Vagina (tissue), 2 donors: ENCODE measurements around the gene EML6. TPM values are rescaled to one million over a fixed set of nuclear protein-coding genes. Genes with fewer than 3 reads are reported as not detected.

ENCODE experiments used
- DNase-seq, 2 donors: peaks; one replicate each; pipeline ENCODE4 v3.0.0-alpha.2; 2017; ENCODE audit errors: extremely low spot score in 2 of 2
- H3K27ac ChIP-seq: fragments of 200-600 bp; sonication (generic); one replicate; pipeline ENCODE4 v1.5.1; 2019
- H3K27me3 ChIP-seq: fragments of 200-600 bp; sonication (generic); one replicate; pipeline ENCODE4 v1.5.1; 2019
- H3K36me3 ChIP-seq, 2 donors: fragments of 200-600 bp; sonication (generic); one replicate each; pipeline ENCODE4 v1.5.1; 2017 to 2019
- H3K4me1 ChIP-seq: fragments of 200-600 bp; sonication (generic); one replicate; pipeline ENCODE4 v1.5.1; 2019
- H3K4me3 ChIP-seq, 2 donors: fragments of 200-600 bp; sonication (generic); 1 replicate in 1 of 2; 2 replicates in 1 of 2; pipeline ENCODE4 v1.5.1; 2016 to 2019
- H3K9me3 ChIP-seq: fragments of 200-600 bp; sonication (generic); one replicate; pipeline ENCODE4 v1.5.1; 2019
- CTCF ChIP-seq, 3 experiments: fragments of 450-650 bp in 2 of 3; fragments of 200-600 bp in 1 of 3; sonication (generic) in 1 of 3; IDR thresholded peaks; one replicate each; pipeline ENCODE4 v1.5.1; 2017 to 2019; ENCODE audit warnings: antibody characterized with exemption in 3 of 3, mild to moderate bottlenecking in 2 of 3, moderate library complexity in 2 of 3
- POLR2A ChIP-seq, 2 donors: fragments of 450-650 bp; IDR thresholded peaks; one replicate each; pipeline ENCODE4 v1.6.1; 2017; ENCODE audit warnings: antibody characterized with exemption in 2 of 2, mild to moderate bottlenecking in 2 of 2, moderate library complexity in 2 of 2
- POLR2AphosphoS5 ChIP-seq, 2 donors: sonication (generic); formaldehyde crosslinking; IDR thresholded peaks; one replicate each; pipeline ENCODE4 v1.9.0; 2017; ENCODE audit warnings: antibody characterized with exemption in 2 of 2, mild to moderate bottlenecking in 2 of 2, low read depth in 1 of 2; ENCODE audit not compliant: insufficient read depth in 1 of 2
- intact Hi-C: fragments of 100-400 bp; cut with DNase I; formaldehyde crosslinking; loops from one replicate; pipeline ENCODE4 v1.15.1; 2023
- total RNA-seq: library from RNA; depleted of rRNA; stranded (reverse); fragments of >200 nt; gene quantifications from one replicate; pipeline ENCODE4 v1.2.3, GENCODE V29; 2016

The EML6 gene
- total RNA-seq, 1 donor from 2014 or later: 1.7 TPM

- TF ChIP-seq POLR2A (IDR thresholded peaks at IDR 0.05): no peak
- no peak for TF ChIP-seq CTCF (IDR thresholded peaks at IDR 0.05)
- TF ChIP-seq POLR2AphosphoS5 (IDR thresholded peaks at IDR 0.05; ENCODE audit: insufficient read depth in 1 of 2, low read depth in 1 of 2): no peak
- no peak overlapping the region for H3K4me3 ChIP-seq
- H3K27ac ChIP-seq: no peak overlapping the region
- no peak for DNase-seq
- H3K9me3 ChIP-seq: no peaks in the 10 kb centered on the region
- intact Hi-C loops: no loop called here
- no peaks in the 10 kb centered on the region for H3K27me3 ChIP-seq
- H3K36me3 ChIP-seq: no peaks in the 10 kb centered on the region
- no peaks in the 10 kb centered on the region for H3K4me1 ChIP-seq
These were observed 34.0 kb downstream of the EML6 start for GRCh38 chr2:54757500-54757899.

GRCh38 chr2:54758951-54759350 is 35.5 kb downstream of the EML6 start:
- H3K27ac ChIP-seq: no peak overlapping the region
- TF ChIP-seq POLR2A (IDR thresholded peaks at IDR 0.05): no peak
- no peak for TF ChIP-seq CTCF (IDR thresholded peaks at IDR 0.05)
- no peak for TF ChIP-seq POLR2AphosphoS5 (IDR thresholded peaks at IDR 0.05; ENCODE audit: insufficient read depth in 1 of 2, low read depth in 1 of 2)
- no peaks in the 10 kb centered on the region for H3K4me1 ChIP-seq
- intact Hi-C loops: no loop called here
- DNase-seq: no peak
- no peaks in the 10 kb centered on the region for H3K36me3 ChIP-seq
- no peak overlapping the region for H3K4me3 ChIP-seq
- H3K27me3 ChIP-seq: no peaks in the 10 kb centered on the region
- H3K9me3 ChIP-seq: no peaks in the 10 kb centered on the region

GRCh38 chr2:54760310-54760709 is 36.8 kb downstream of the EML6 start:
- no peak for DNase-seq
- TF ChIP-seq CTCF (IDR thresholded peaks at IDR 0.05): no peak
- TF ChIP-seq POLR2A (IDR thresholded peaks at IDR 0.05): no peak
- TF ChIP-seq POLR2AphosphoS5 (IDR thresholded peaks at IDR 0.05; ENCODE audit: insufficient read depth in 1 of 2, low read depth in 1 of 2): no peak
- Histone ChIP-seq H3K9me3 (no peaks in the 10 kb centered on the region), H3K27ac (no peak overlapping the region), H3K36me3 (no peaks in the 10 kb centered on the region), H3K27me3 (no peaks in the 10 kb centered on the region), H3K4me1 (no peaks in the 10 kb centered on the region), H3K4me3 (no peak overlapping the region)
- intact Hi-C loops: no loop called here

- Histone ChIP-seq H3K9me3 (no peaks in the 10 kb centered on the region), H3K27ac (no peak overlapping the region), H3K4me1 (no peaks in the 10 kb centered on the region), H3K4me3 (no peak overlapping the region), H3K27me3 (no peaks in the 10 kb centered on the region), H3K36me3 (no peaks in the 10 kb centered on the region)
- no peak for DNase-seq
- TF ChIP-seq POLR2A (IDR thresholded peaks at IDR 0.05) (no peak), CTCF (IDR thresholded peaks at IDR 0.05) (no peak), POLR2AphosphoS5 (IDR thresholded peaks at IDR 0.05; ENCODE audit: insufficient read depth in 1 of 2, low read depth in 1 of 2) (no peak)
- intact Hi-C loops: no loop called here
These were observed 40.3 kb downstream of the EML6 start for GRCh38 chr2:54763636-54764291.

GRCh38 chr2:54767921-54768320 is 44.5 kb downstream of the EML6 start:
- no peaks in the 10 kb centered on the region for H3K36me3 ChIP-seq
- no peaks in the 10 kb centered on the region for H3K4me1 ChIP-seq
- DNase-seq: no peak
- TF ChIP-seq POLR2AphosphoS5 (IDR thresholded peaks at IDR 0.05; ENCODE audit: insufficient read depth in 1 of 2, low read depth in 1 of 2) (no peak), CTCF (IDR thresholded peaks at IDR 0.05) (no peak), POLR2A (IDR thresholded peaks at IDR 0.05) (no peak)
- intact Hi-C loops: no loop called here
- no peaks in the 10 kb centered on the region for H3K9me3 ChIP-seq
- no peak overlapping the region for H3K27ac ChIP-seq
- no peaks in the 10 kb centered on the region for H3K27me3 ChIP-seq
- H3K4me3 ChIP-seq: no peak overlapping the region
